Measurements from ENCODE around the gene SCYGR2.

GRCh38 chr2:227625420-227625819 is 26.7 kb downstream of the SCYGR2 start:
- TF ChIP-seq CTCF (IDR thresholded peaks at IDR 0.05): no peak
- no peak for TF ChIP-seq ZFX (IDR thresholded peaks at IDR 0.05; ENCODE audit: borderline replicate concordance)

Data from 22Rv1 (cell line).